ENCODE data around the gene GFOD1.
"Not testable (repeated sequence)": the region's sequence is repeated elsewhere in the genome, so short reads cannot be mapped to it uniquely, and the experiment has no call there.

The GFOD1 gene

GRCh38 chr6:13392462-13392861 is 94.9 kb downstream of the GFOD1 start:
- no peak for DNase-seq (ENCODE audit: extremely low spot score)
- POLR2A ChIA-PET, result no interaction called here
- CTCF ChIA-PET, result no interaction called here
- TF ChIP-seq SUZ12 (IDR thresholded peaks at IDR 0.05) (no peak), ZNF384 (IDR thresholded peaks at IDR 0.05) (no peak), ELF4 (IDR thresholded peaks at IDR 0.05) (no peak), HDGF (IDR thresholded peaks at IDR 0.05; ENCODE audit: borderline replicate concordance) (no peak), L3MBTL2 (conservative IDR thresholded peaks at IDR 0.05) (no peak), SP1 (IDR thresholded peaks at IDR 0.05) (no peak), ARNT (IDR thresholded peaks at IDR 0.05) (no peak), FOXK2 (IDR thresholded peaks at IDR 0.05) (no peak), NFRKB (IDR thresholded peaks at IDR 0.05) (no peak), FOXA1 (IDR thresholded peaks at IDR 0.05) (no peak)

GRCh38 chr6:13391537-13391936 is 95.9 kb downstream of the GFOD1 start:
- DNase-seq (ENCODE audit: extremely low spot score), result no peak
- POLR2A ChIA-PET, result no interaction called here
- no peak for TF ChIP-seq NFRKB (IDR thresholded peaks at IDR 0.05)
- no peak for TF ChIP-seq SUZ12 (IDR thresholded peaks at IDR 0.05)
- no peak for TF ChIP-seq FOXK2 (IDR thresholded peaks at IDR 0.05)
- no peak for TF ChIP-seq L3MBTL2 (conservative IDR thresholded peaks at IDR 0.05)
- no peak for TF ChIP-seq PKNOX1 (IDR thresholded peaks at IDR 0.05)
- no peak for TF ChIP-seq HDGF (IDR thresholded peaks at IDR 0.05; ENCODE audit: borderline replicate concordance)
- no peak for TF ChIP-seq BHLHE40 (IDR thresholded peaks at IDR 0.05; ENCODE audit: borderline replicate concordance)
- no peak for TF ChIP-seq LEF1 (IDR thresholded peaks at IDR 0.05; ENCODE audit: borderline replicate concordance)
- TF ChIP-seq CTBP1 (IDR thresholded peaks at IDR 0.05; ENCODE audit: borderline replicate concordance), result no peak
- TF ChIP-seq ZNF384 (IDR thresholded peaks at IDR 0.05), result no peak
- TF ChIP-seq FOXA1 (IDR thresholded peaks at IDR 0.05), result no peak
- TF ChIP-seq ELF4 (IDR thresholded peaks at IDR 0.05), result no peak
- no peak for TF ChIP-seq TARDBP (IDR thresholded peaks at IDR 0.05)
- no peak for TF ChIP-seq ARNT (IDR thresholded peaks at IDR 0.05)
- no peak for TF ChIP-seq FOXM1 (IDR thresholded peaks at IDR 0.05; ENCODE audit: borderline replicate concordance)
- TF ChIP-seq SP1 (IDR thresholded peaks at IDR 0.05), result no peak
- CTCF ChIA-PET, result no interaction called here

GRCh38 chr6:13390658-13391057 is 96.7 kb downstream of the GFOD1 start:
- DNase-seq (ENCODE audit: extremely low spot score), result no peak
- POLR2A ChIA-PET, result no interaction called here
- CTCF ChIA-PET, result no interaction called here

GRCh38 chr6:13389237-13389636 is 98.2 kb downstream of the GFOD1 start:
- POLR2A ChIA-PET; CTCF ChIA-PET; DNase-seq (ENCODE audit: extremely low spot score): not testable (repeated sequence)

More at GRCh38 chr6:13390658-13391057, 96.7 kb downstream of the GFOD1 start:
- no peak for TF ChIP-seq SUZ12 (IDR thresholded peaks at IDR 0.05)
- TF ChIP-seq FOXM1 (IDR thresholded peaks at IDR 0.05; ENCODE audit: borderline replicate concordance), result no peak
- TF ChIP-seq FOXA1 (IDR thresholded peaks at IDR 0.05), result no peak
- TF ChIP-seq FOXK2 (IDR thresholded peaks at IDR 0.05), result no peak

- POLR2A ChIA-PET, CTCF ChIA-PET: not testable (repeated sequence)
These were observed 98.6 kb downstream of the GFOD1 start for GRCh38 chr6:13388769-13389168.

GRCh38 chr6:13384966-13385365 is 102.4 kb downstream of the GFOD1 start:
- DNase-seq (ENCODE audit: extremely low spot score), result no peak
- POLR2A ChIA-PET, result no interaction called here
- TF ChIP-seq TARDBP (IDR thresholded peaks at IDR 0.05) (no peak), NFRKB (IDR thresholded peaks at IDR 0.05) (no peak), HDGF (IDR thresholded peaks at IDR 0.05; ENCODE audit: borderline replicate concordance) (no peak), FOXK2 (IDR thresholded peaks at IDR 0.05) (no peak), FOXM1 (IDR thresholded peaks at IDR 0.05; ENCODE audit: borderline replicate concordance) (no peak), ZNF384 (IDR thresholded peaks at IDR 0.05) (no peak), ELF4 (IDR thresholded peaks at IDR 0.05) (no peak), SP1 (IDR thresholded peaks at IDR 0.05) (no peak), PKNOX1 (IDR thresholded peaks at IDR 0.05) (no peak), CTBP1 (IDR thresholded peaks at IDR 0.05; ENCODE audit: borderline replicate concordance) (no peak), BHLHE40 (IDR thresholded peaks at IDR 0.05; ENCODE audit: borderline replicate concordance) (no peak)
- CTCF ChIA-PET, result no interaction called here

More at GRCh38 chr6:13388769-13389168, 98.6 kb downstream of the GFOD1 start:
- not testable (repeated sequence) for DNase-seq (ENCODE audit: extremely low spot score)

- CTCF ChIA-PET, result no interaction called here
- POLR2A ChIA-PET, result no interaction called here
These were observed 102.9 kb downstream of the GFOD1 start for GRCh38 chr6:13384506-13384905.

More at GRCh38 chr6:13384506-13384905, 102.9 kb downstream of the GFOD1 start:
- TF ChIP-seq FOXM1 (IDR thresholded peaks at IDR 0.05; ENCODE audit: borderline replicate concordance) (no peak), NFRKB (IDR thresholded peaks at IDR 0.05) (no peak), ELF4 (IDR thresholded peaks at IDR 0.05) (no peak), PKNOX1 (IDR thresholded peaks at IDR 0.05) (no peak), FOXA1 (IDR thresholded peaks at IDR 0.05) (no peak)
- DNase-seq (ENCODE audit: extremely low spot score), result no peak
